Prostate gland (tissue), 2 donors: ENCODE data around the gene IRAK3.

Experiments used
- CTCF ChIP-seq, 4 experiments: fragments of 200-600 bp in 2 of 4; fragments of 450-650 bp in 2 of 4; sonication (generic) in 2 of 4; IDR thresholded peaks; 1 replicate in 3 of 4; 2 replicates in 1 of 4; pipeline ENCODE4 v1.5.1; 2016 to 2019; ENCODE audit warnings: antibody characterized with exemption in 4 of 4, mild to moderate bottlenecking in 2 of 4, moderate library complexity in 2 of 4
- POLR2A ChIP-seq: fragments of 450-650 bp; IDR thresholded peaks from one replicate; pipeline ENCODE4 v1.6.1; 2016; ENCODE audit warnings: antibody characterized with exemption, mild to moderate bottlenecking
- POLR2AphosphoS5 ChIP-seq: sonication (generic); formaldehyde crosslinking; IDR thresholded peaks from one replicate; pipeline ENCODE4 v1.6.1; 2017; ENCODE audit warnings: antibody characterized with exemption

DNA sequence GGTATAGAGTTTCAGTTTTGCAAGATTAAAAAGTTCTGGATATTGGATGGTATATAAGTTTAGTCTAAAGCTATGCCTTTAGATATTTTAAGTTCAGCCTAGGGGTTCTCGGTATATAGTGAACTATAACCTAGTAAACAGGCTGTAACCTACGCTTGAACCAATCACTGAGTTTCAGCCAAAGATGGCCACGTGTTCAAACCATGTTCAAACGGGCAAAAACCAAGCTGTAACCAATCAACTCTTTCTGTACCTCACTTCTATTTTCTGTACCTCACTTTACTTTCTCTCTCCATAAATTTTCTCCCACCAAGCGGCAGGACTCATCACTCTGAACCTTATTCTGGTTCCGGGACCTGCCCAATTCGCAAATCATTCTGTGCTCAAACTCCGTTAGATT lies 20.6 kb upstream of the IRAK3 start:
- no peak for TF ChIP-seq CTCF (IDR thresholded peaks at IDR 0.05)
- no peak for TF ChIP-seq POLR2AphosphoS5
- TF ChIP-seq POLR2A = no peak
